ENCODE measurements around the gene ICAM1. TPM values are rescaled to one million over a fixed set of nuclear protein-coding genes. Genes with fewer than 3 reads are reported as not detected.
A peak's percentile ranks its signal among the peaks of the same experiment; 100 is the strongest.

Gene ICAM1
- total and polyA plus RNA-seq, 8 donors = 2.3 to 15.6 (median 8.7) TPM

DNA sequence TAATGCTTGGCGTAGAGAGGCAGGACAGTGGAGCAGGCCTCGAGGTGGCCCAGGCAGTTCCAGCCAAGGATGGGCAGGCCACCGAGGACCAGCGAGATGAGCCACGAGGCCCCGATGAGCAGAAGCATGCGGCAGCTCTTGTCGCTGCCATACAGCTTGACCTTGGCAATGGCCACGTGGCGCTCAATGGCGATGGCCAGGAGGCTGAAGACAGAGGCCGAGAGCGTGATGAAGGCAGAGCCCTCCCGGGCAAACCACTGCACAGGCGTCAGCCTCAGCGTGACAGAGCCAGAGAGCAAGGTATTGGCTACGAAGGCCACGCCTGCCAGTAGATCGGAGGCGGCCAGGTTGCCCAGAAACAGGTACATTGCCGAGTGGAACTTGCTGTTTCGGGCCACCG, 46.6 kb upstream of the ICAM1 start:
- H3K27me3 ChIP-seq = no peaks in the 10 kb centered on the region
- H3K4me1 ChIP-seq = peaks cover 4 to 27% (median 22%) of the 10 kb centered on the region in 4 donors
- WGBS, 5 donors = 89 to 97% (median 95%) methylated on average over 12 to 23 of the region's 23 CpGs
- peak overlapping the region in 2 of 5 donors; percentile 81 to 88 for H3K27ac ChIP-seq
- intact Hi-C loops (cut with DNase I; ENCODE audit: low total_unique reads) = no loop called here
- TF ChIP-seq EP300 (IDR thresholded peaks at IDR 0.05) (no peak), CTCF (IDR thresholded peaks at IDR 0.05) (no peak), POLR2AphosphoS5 (IDR thresholded peaks at IDR 0.05) (no peak), POLR2A (IDR thresholded peaks at IDR 0.05) (no peak)
- H3K9me3 ChIP-seq = no peaks in the 10 kb centered on the region
- no peak overlapping the region for H3K4me3 ChIP-seq
- H3K36me3 ChIP-seq = peaks cover 13 to 17% (median 14%) of the 10 kb centered on the region in 4 donors
- no peak for DNase-seq

GRCh38 chr19:10226021-10226375, 44.9 kb upstream of the ICAM1 start:
- H3K4me1 ChIP-seq = peaks cover 10 to 40% (median 37%) of the 10 kb centered on the region in 4 donors
- no peak overlapping the region for H3K4me3 ChIP-seq
- DNase-seq = no peak
- peak overlapping the region; percentile 44 to 88 (median 75) for H3K27ac ChIP-seq
- peaks cover 0 to 7% (median 0%) of the 10 kb centered on the region in 3 donors for H3K27me3 ChIP-seq
- TF ChIP-seq POLR2AphosphoS5 (IDR thresholded peaks at IDR 0.05) = no peak
- TF ChIP-seq CTCF (IDR thresholded peaks at IDR 0.05) = no peak
- TF ChIP-seq EP300 (IDR thresholded peaks at IDR 0.05) = no peak
- TF ChIP-seq POLR2A (IDR thresholded peaks at IDR 0.05) = no peak
- H3K36me3 ChIP-seq = peaks cover 13 to 17% (median 14%) of the 10 kb centered on the region in 4 donors
- H3K9me3 ChIP-seq = no peaks in the 10 kb centered on the region
- intact Hi-C loops (cut with DNase I; ENCODE audit: low total_unique reads) = no loop called here
- 65 to 75% (median 74%) methylated on average over 4 to 6 of the region's 6 CpGs for WGBS, 5 donors

DNA sequence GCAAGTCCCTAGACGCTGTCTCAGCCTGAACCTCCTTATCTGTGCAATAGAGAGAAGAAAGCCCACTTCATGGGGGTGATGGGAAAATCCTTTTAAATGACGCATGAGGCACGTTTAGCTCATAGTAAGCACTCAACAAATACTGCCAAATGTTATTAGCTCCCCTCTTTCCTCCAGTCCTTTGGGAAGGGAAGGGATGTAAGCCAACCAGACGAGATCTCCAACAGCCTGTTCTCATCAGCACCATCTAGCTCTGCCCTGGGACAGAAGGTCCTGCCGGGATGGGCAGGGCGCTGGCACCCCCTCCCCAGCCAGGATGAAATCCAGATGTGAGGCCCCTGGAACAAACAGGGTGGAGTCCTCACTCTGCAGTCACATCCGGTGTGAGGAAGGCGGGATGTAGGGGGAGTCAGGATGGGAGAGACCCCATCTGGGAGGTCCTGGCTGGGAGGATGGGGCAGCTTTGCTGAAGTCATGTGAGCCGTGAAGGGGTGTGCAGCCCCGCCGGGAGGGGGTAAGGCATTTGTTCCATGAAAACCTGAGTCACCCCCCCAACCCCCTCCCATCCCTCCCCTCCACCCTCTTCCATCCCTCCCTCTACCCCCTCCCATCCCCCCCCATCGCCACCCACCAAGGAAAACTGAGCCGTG, 44.4 kb upstream of the ICAM1 start:
- WGBS, 5 donors = 44 to 58% (median 55%) methylated on average over 11 to 13 of the region's 13 CpGs
- H3K9me3 ChIP-seq = no peaks in the 10 kb centered on the region
- peaks cover 13 to 17% (median 14%) of the 10 kb centered on the region in 4 donors for H3K36me3 ChIP-seq
- peak; percentile 44 to 94 for DNase-seq
- TF ChIP-seq POLR2AphosphoS5 (IDR thresholded peaks at IDR 0.05) (peak; percentile 66 to 84 (median 82)), POLR2A (IDR thresholded peaks at IDR 0.05) (no peak)
- peak overlapping the region in 2 of 4 donors; percentile 0 to 7 for H3K4me3 ChIP-seq
- peaks cover 10 to 45% (median 40%) of the 10 kb centered on the region in 4 donors for H3K4me1 ChIP-seq
- peaks cover 0 to 7% (median 0%) of the 10 kb centered on the region in 3 donors for H3K27me3 ChIP-seq
- peak overlapping the region; percentile 62 to 88 (median 75) for H3K27ac ChIP-seq
- intact Hi-C loops (cut with DNase I; ENCODE audit: low total_unique reads) = no loop called here

- peak in 1 of 2 donors; percentile 78 for DNase-seq
- 59 to 67% (median 60%) methylated on average over 11 to 28 of the region's 28 CpGs for WGBS, 5 donors
- H3K27ac ChIP-seq = peak overlapping the region; percentile 62 to 88 (median 75)
Measured at GRCh38 chr19:10227026-10227971, 43.6 kb upstream of the ICAM1 start.

More at GRCh38 chr19:10227026-10227971, 43.6 kb upstream of the ICAM1 start:
- peaks cover 13 to 17% (median 14%) of the 10 kb centered on the region in 4 donors for H3K36me3 ChIP-seq
- intact Hi-C loops (cut with DNase I; ENCODE audit: low total_unique reads) = no loop called here
- no peak for TF ChIP-seq POLR2A (IDR thresholded peaks at IDR 0.05)
- TF ChIP-seq CTCF (IDR thresholded peaks at IDR 0.05) = no peak
- TF ChIP-seq EP300 (IDR thresholded peaks at IDR 0.05) = no peak
- no peak for TF ChIP-seq POLR2AphosphoS5 (IDR thresholded peaks at IDR 0.05)
- H3K4me1 ChIP-seq = peaks cover 10 to 47% (median 43%) of the 10 kb centered on the region in 4 donors
- H3K27me3 ChIP-seq = peaks cover 0 to 7% (median 0%) of the 10 kb centered on the region in 3 donors
- peak overlapping the region in 3 of 4 donors; percentile 0 to 7 (median 3) for H3K4me3 ChIP-seq
- H3K9me3 ChIP-seq = no peaks in the 10 kb centered on the region
